Spleen (tissue), 11 donors: ENCODE results near the gene TCTN1. TPM values are rescaled to one million over a fixed set of nuclear protein-coding genes. Genes with fewer than 3 reads are reported as not detected.

Source experiments
- DNase-seq: peaks from one replicate; pipeline ENCODE4 v3.0.0-alpha.2; 2020
- H3K27ac ChIP-seq, 8 donors: fragments of 200-600 bp; sonication (generic) in 7 of 8; 1 replicate in 4 of 8; 2 replicates in 4 of 8; pipeline versions ENCODE4 v1.5.0 to v1.8.0; 2016 to 2021; ENCODE audit warnings: inconsistent platforms in 4 of 8, mild to moderate bottlenecking in 4 of 8, moderate library complexity in 1 of 8
- H3K27me3 ChIP-seq, 7 donors: fragments of 200-600 bp; sonication (generic) in 6 of 7; replicated peaks in 1 of 7; 1 replicate in 4 of 7; 2 replicates in 3 of 7; pipeline versions ENCODE4 v1.5.0 to v1.8.0; 2016 to 2021; ENCODE audit warnings: inconsistent platforms in 3 of 7, mild to moderate bottlenecking in 1 of 7
- H3K36me3 ChIP-seq, 6 donors: fragments of 200-600 bp; sonication (generic) in 5 of 6; 1 replicate in 4 of 6; 2 replicates in 2 of 6; pipeline versions ENCODE4 v1.5.0 to v1.8.0; 2016 to 2021; ENCODE audit warnings: inconsistent platforms in 2 of 6
- H3K4me1 ChIP-seq, 6 donors: fragments of 200-600 bp; sonication (generic) in 5 of 6; 1 replicate in 3 of 6; 2 replicates in 3 of 6; pipeline versions ENCODE4 v1.5.0 to v1.8.0; 2016 to 2021; ENCODE audit warnings: inconsistent platforms in 3 of 6
- H3K4me3 ChIP-seq, 8 donors: fragments of 200-600 bp; sonication (generic) in 7 of 8; 1 replicate in 4 of 8; 2 replicates in 4 of 8; pipeline versions ENCODE4 v1.5.0 to v1.8.0; 2016 to 2021; ENCODE audit warnings: inconsistent platforms in 4 of 8, mild to moderate bottlenecking in 4 of 8, moderate library complexity in 2 of 8
- H3K9me3 ChIP-seq, 8 donors: fragments of 200-600 bp; sonication (generic) in 7 of 8; 1 replicate in 4 of 8; 2 replicates in 4 of 8; pipeline versions ENCODE4 v1.5.0 to v1.8.0; 2016 to 2021; ENCODE audit warnings: inconsistent platforms in 4 of 8
- CTCF ChIP-seq, 11 experiments: fragments of 200-600 bp in 7 of 11; fragments of 450-650 bp in 4 of 11; sonication (generic) in 4 of 11; IDR thresholded peaks in 8 of 11; conservative IDR thresholded peaks in 3 of 11; 1 replicate in 7 of 11; 2 replicates in 4 of 11; pipeline versions ENCODE4 v1.4.0 to v1.8.0; 2016 to 2021; ENCODE audit warnings: antibody characterized with exemption in 11 of 11, inconsistent platforms in 4 of 11, mild to moderate bottlenecking in 1 of 11
- POLR2A ChIP-seq, 3 donors: fragments of 450-650 bp; IDR thresholded peaks; one replicate each; pipeline ENCODE4 v1.5.1; 2017; ENCODE audit warnings: antibody characterized with exemption in 3 of 3, mild to moderate bottlenecking in 1 of 3
- POLR2AphosphoS5 ChIP-seq, 3 donors: sonication (generic); formaldehyde crosslinking; IDR thresholded peaks; one replicate each; pipeline ENCODE4 v1.5.1; 2017; ENCODE audit warnings: antibody characterized with exemption in 3 of 3
- WGBS, 5 donors: extraction: QIAGEN DNeasy Blood & Tissue Kit in 3 of 5; methylation state at CpG; one replicate each; pipeline versions ENCODE4 v1.1.5 to v1.1.7; 2013 to 2018; 5-methylcytosine and 5-hydroxymethylcytosine counted together
- intact Hi-C: fragments of 100-400 bp; cut with DNase I; formaldehyde crosslinking; loops from one replicate; pipeline ENCODE4 v1.15.0; 2023; ENCODE audit warnings: low total_unique reads
- polyA plus RNA-seq, 3 donors: library from polyadenylated mRNA; stranded (reverse); fragments of 200-250 nt; gene quantifications; one replicate each; pipeline ENCODE4 v1.2.1, GENCODE V29; 2013
- small RNA-seq, 4 donors: library from RNA; depleted of rRNA; stranded (forward); fragments of <200 nt; gene quantifications; one replicate each; pipeline ENCODE3, GENCODE V24; 2016
- total RNA-seq, 7 donors: library from RNA; depleted of rRNA in 3 of 7; stranded (reverse); fragments of >200 nt in 3 of 7; fragmentation: NEBNext Ultra II Directional in 4 of 7; extraction: Animal tissue kit (Norgen Biotek cat#: 25700) in 4 of 7; gene quantifications; one replicate each; pipeline versions ENCODE4 v1.1.0 to v1.2.1, GENCODE V29; 2016 to 2021
- donor health status: healthy with polysubstance abuse.
- donor health status: DM: no; HTN: no; CAD: no; lungs with moderate emphysema.
- donor health status: DM: no; HTN: no; CAD: no.
- donor health status: Bipolar disorder and iron deficiency.
- donor health status: healthy.
- donor health status: DM: no; HTN: no; CAD: no.
- donor health status: DM: yes; HTN: yes; CAD: no.

The TCTN1 gene
- total and polyA plus RNA-seq, 10 donors, result 8.4 to 30.8 (median 24.2) TPM

GRCh38 chr12:110698171-110698902 lies 84.4 kb downstream of the TCTN1 start:
- Histone ChIP-seq H3K36me3 (no peaks in the 10 kb centered on the region), H3K4me1 (peaks cover 20 to 63% (median 35%) of the 10 kb centered on the region in 6 donors), H3K9me3 (no peaks in the 10 kb centered on the region), H3K4me3 (peak overlapping the region in 5 of 8 donors; percentile 4 to 52 (median 18)), H3K27ac (peak overlapping the region in 7 of 8 donors; percentile 11 to 78 (median 47)), H3K27me3 (no peaks in the 10 kb centered on the region)
- 29 to 38% (median 31%) methylated on average over 18 to 20 of the region's 20 CpGs for WGBS, 5 donors
- TF ChIP-seq POLR2AphosphoS5 (IDR thresholded peaks at IDR 0.05) (peak; percentile 54 to 64 (median 61)), POLR2A (IDR thresholded peaks at IDR 0.05) (no peak), CTCF (IDR thresholded peaks at IDR 0.05 in 8 of 11, conservative IDR thresholded peaks at IDR 0.05 in 3 of 11) (peak; percentile 73 to 91 (median 84))
- intact Hi-C loops, result loop anchor here (10.0 kb wide), 1 partner anchor 84 kb away; the partner anchor contains the start of gene TCTN1
- DNase-seq, result peak; percentile 92

Small RNAs within 50 kb of the gene (small RNA-seq; reads per million reads assigned to genes)
- 0 reads per million in 4 donors for gene RN7SL387P

Other genes with a start within 250 kb of the TCTN1 start
- 10 to 100 TPM; 40.9 to 78.0 (median 53.9) TPM for gene ANAPC7, start 210.4 kb upstream of the TCTN1 start, total RNA-seq
- 10 to 100 TPM; 32.2 to 51.3 (median 42.4) TPM for gene ANAPC7, start 210.4 kb upstream of the TCTN1 start, polyA plus RNA-seq
- gene ARPC3, start 163.8 kb upstream of the TCTN1 start, total RNA-seq, result 100 to 1,000 TPM; 301 to 568 (median 353) TPM
- 100 to 1,000 TPM; 614 to 762 (median 699) TPM for gene ARPC3, start 163.8 kb upstream of the TCTN1 start, polyA plus RNA-seq
- 10 to 100 TPM; 12.5 to 29.9 (median 19.8) TPM for gene GPN3, start 145.9 kb upstream of the TCTN1 start, total RNA-seq
- 10 to 100 TPM; 11.6 to 21.2 (median 18.7) TPM for gene GPN3, start 145.9 kb upstream of the TCTN1 start, polyA plus RNA-seq
- gene FAM216A, start 145.3 kb upstream of the TCTN1 start, total RNA-seq, result 10 to 100 TPM in 2 of 7 donors, 1 to 10 TPM in 5; 6.9 to 19.4 (median 8.1) TPM
- 10 to 100 TPM; 10.1 to 17.5 (median 15.9) TPM for gene FAM216A, start 145.3 kb upstream of the TCTN1 start, polyA plus RNA-seq
- 100 to 1,000 TPM in 4 of 7 donors, 10 to 100 TPM in 3; 77.9 to 131 (median 103) TPM for gene VPS29, start 112.0 kb upstream of the TCTN1 start, total RNA-seq
- gene VPS29, start 112.0 kb upstream of the TCTN1 start, polyA plus RNA-seq, result 100 to 1,000 TPM; 152 to 228 (median 193) TPM
- 1 to 10 TPM in 6 of 7 donors, under 1 TPM in 1; 0.67 to 2.2 (median 1.4) TPM for gene RAD9B, start 111.8 kb upstream of the TCTN1 start, total RNA-seq
- under 1 TPM; 0.35 to 0.74 (median 0.61) TPM for gene RAD9B, start 111.8 kb upstream of the TCTN1 start, polyA plus RNA-seq
- 10 to 100 TPM; 20.1 to 27.3 (median 26.5) TPM for gene PPTC7, start 30.8 kb upstream of the TCTN1 start, total RNA-seq
- 1 to 10 TPM; 7.5 to 9.9 (median 8.3) TPM for gene PPTC7, start 30.8 kb upstream of the TCTN1 start, polyA plus RNA-seq
- 10 to 100 TPM; 46.9 to 71.3 (median 63.7) TPM for gene HVCN1, start 75.0 kb downstream of the TCTN1 start, total RNA-seq
- 100 to 1,000 TPM in 2 of 3 donors, 10 to 100 TPM in 1; 76.5 to 114 (median 106) TPM for gene HVCN1, start 75.0 kb downstream of the TCTN1 start, polyA plus RNA-seq
- 100 to 1,000 TPM; 108 to 173 (median 131) TPM for gene PPP1CC, start 128.8 kb downstream of the TCTN1 start, total RNA-seq
- gene PPP1CC, start 128.8 kb downstream of the TCTN1 start, polyA plus RNA-seq, result 100 to 1,000 TPM in 2 of 3 donors, 10 to 100 TPM in 1; 74.8 to 103 (median 100) TPM
- gene CCDC63, start 232.9 kb downstream of the TCTN1 start, total RNA-seq, result not detected
- not detected for gene CCDC63, start 232.9 kb downstream of the TCTN1 start, polyA plus RNA-seq